ES-I3 (cell line): Measurements from ENCODE around the gene SLC38A10.
"Not testable (repeated sequence)": the region's sequence is repeated elsewhere in the genome, so short reads cannot be mapped to it uniquely, and the experiment has no call there.

Experiments used
- H3K36me3 ChIP-seq: 2 replicates; pipeline ENCODE4 v1.6.1; 2013; ENCODE audit warnings: mild to moderate bottlenecking, low read length, control low read depth, moderate library complexity; ENCODE audit not compliant: insufficient read depth
- H3K4me1 ChIP-seq: 2 replicates; pipeline ENCODE4 v1.6.1; 2013; ENCODE audit warnings: mild to moderate bottlenecking, control low read depth, low read length; ENCODE audit not compliant: insufficient read depth
- H3K9ac ChIP-seq: 2 replicates; pipeline ENCODE4 v1.6.1; 2013; ENCODE audit warnings: low read depth, mild to moderate bottlenecking, low read length, moderate library complexity
- H3K9me3 ChIP-seq: 2 replicates; pipeline ENCODE4 v1.6.1; 2013; ENCODE audit warnings: mild to moderate bottlenecking, low read length, moderate library complexity; ENCODE audit not compliant: control insufficient read depth, insufficient read depth

SLC38A10 gene

GRCh38 chr17:81311946-81312345 lies 16.8 kb upstream of the SLC38A10 start:
- Histone ChIP-seq H3K4me1 (peaks cover 4% of the 10 kb centered on the region; the same call in 1 of the 2 replicates), H3K9ac (no peak overlapping the region)

GRCh38 chr17:81310949-81311550 lies 15.9 kb upstream of the SLC38A10 start:
- Histone ChIP-seq H3K4me1 (peaks cover 4% of the 10 kb centered on the region; the same call in 1 of the 2 replicates), H3K9ac (no peak overlapping the region), H3K9me3 (no peaks in the 10 kb centered on the region)

More at GRCh38 chr17:81311946-81312345, 16.8 kb upstream of the SLC38A10 start:
- Histone ChIP-seq H3K9me3 (no peaks in the 10 kb centered on the region), H3K36me3 (no peaks in the 10 kb centered on the region; the same call in 1 of the 2 replicates)

GRCh38 chr17:81309859-81310839 lies 15.0 kb upstream of the SLC38A10 start:
- Histone ChIP-seq H3K9ac (no peak overlapping the region), H3K4me1 (peaks cover 4% of the 10 kb centered on the region; the same call in 1 of the 2 replicates), H3K36me3 (no peaks in the 10 kb centered on the region; the same call in 1 of the 2 replicates), H3K9me3 (no peaks in the 10 kb centered on the region)

More at GRCh38 chr17:81310949-81311550, 15.9 kb upstream of the SLC38A10 start:
- H3K36me3 ChIP-seq, result no peaks in the 10 kb centered on the region; the same call in 1 of the 2 replicates

- Histone ChIP-seq H3K9me3 (no peaks in the 10 kb centered on the region), H3K4me1 (peaks cover 4% of the 10 kb centered on the region; the same call in 1 of the 2 replicates), H3K36me3 (no peaks in the 10 kb centered on the region; the same call in 1 of the 2 replicates), H3K9ac (peak overlapping the region; percentile 30)
Measured at GRCh38 chr17:81309140-81309858, 14.2 kb upstream of the SLC38A10 start.

- H3K4me1 ChIP-seq, H3K36me3 ChIP-seq, H3K9me3 ChIP-seq: not testable (repeated sequence)
- peak overlapping the region; percentile 30; the same call in 1 of the 2 replicates for H3K9ac ChIP-seq
Measured at GRCh38 chr17:81308784-81309139, 13.7 kb upstream of the SLC38A10 start.

GRCh38 chr17:81307636-81308560 lies 12.8 kb upstream of the SLC38A10 start:
- Histone ChIP-seq H3K9me3 (no peaks in the 10 kb centered on the region), H3K9ac (no peak overlapping the region), H3K4me1 (peaks cover 4% of the 10 kb centered on the region; the same call in 1 of the 2 replicates), H3K36me3 (no peaks in the 10 kb centered on the region)

GRCh38 chr17:81306898-81307510 lies 11.9 kb upstream of the SLC38A10 start:
- peaks cover 4% of the 10 kb centered on the region; the same call in 1 of the 2 replicates for H3K4me1 ChIP-seq
- no peaks in the 10 kb centered on the region for H3K9me3 ChIP-seq
- no peak overlapping the region for H3K9ac ChIP-seq
- H3K36me3 ChIP-seq, result no peaks in the 10 kb centered on the region

- Histone ChIP-seq H3K9me3 (no peaks in the 10 kb centered on the region), H3K36me3 (no peaks in the 10 kb centered on the region), H3K9ac (no peak overlapping the region), H3K4me1 (peaks cover 6% of the 10 kb centered on the region; the same call in 1 of the 2 replicates)
Measured at GRCh38 chr17:81306491-81306890, 11.4 kb upstream of the SLC38A10 start.

- Histone ChIP-seq H3K9me3 (no peaks in the 10 kb centered on the region), H3K4me1 (peaks cover 8% of the 10 kb centered on the region; the same call in 1 of the 2 replicates), H3K9ac (no peak overlapping the region), H3K36me3 (no peaks in the 10 kb centered on the region)
Measured at GRCh38 chr17:81305051-81305630, 10.0 kb upstream of the SLC38A10 start.

GRCh38 chr17:81304196-81305015 lies 9.3 kb upstream of the SLC38A10 start:
- H3K9me3 ChIP-seq, result no peaks in the 10 kb centered on the region
- H3K4me1 ChIP-seq, result peaks cover 8% of the 10 kb centered on the region; the same call in 1 of the 2 replicates
- no peaks in the 10 kb centered on the region for H3K36me3 ChIP-seq
- no peak overlapping the region for H3K9ac ChIP-seq

GRCh38 chr17:81303385-81303784 lies 8.3 kb upstream of the SLC38A10 start:
- H3K4me1 ChIP-seq, result peaks cover 3% of the 10 kb centered on the region; the same call in 1 of the 2 replicates
- no peak overlapping the region for H3K9ac ChIP-seq

GRCh38 chr17:81302861-81303333 lies 7.8 kb upstream of the SLC38A10 start:
- Histone ChIP-seq H3K9me3 (no peaks in the 10 kb centered on the region), H3K9ac (no peak overlapping the region), H3K4me1 (peaks cover 3% of the 10 kb centered on the region; the same call in 1 of the 2 replicates), H3K36me3 (no peaks in the 10 kb centered on the region)

More at GRCh38 chr17:81303385-81303784, 8.3 kb upstream of the SLC38A10 start:
- no peaks in the 10 kb centered on the region for H3K36me3 ChIP-seq
- no peaks in the 10 kb centered on the region for H3K9me3 ChIP-seq
